A549 (cell line): ENCODE measurements around the gene TAF4. TPM values are rescaled to one million over a fixed set of nuclear protein-coding genes. Genes with fewer than 3 reads are reported as not detected.

Experiments
- ATAC-seq, 2 experiments: fragments of 200-7000 bp in 1 of 2; fragments of >200 bp in 1 of 2; cut with Nextera tagmentation in 1 of 2; cut with Tn5 transposase in 1 of 2; 3 replicates each; pipeline versions ENCODE4 v1.8.0 to v1.9.1; 2018 to 2020; ENCODE audit warnings: mild to moderate bottlenecking in 1 of 2, moderate library complexity in 1 of 2
- CTCF ChIA-PET: fragments of 300-600 bp; sonication (Branson Sonifier 250); formaldehyde crosslinking; extraction: SDS; loops from one replicate; lab custom pipeline; 2021; ENCODE audit warnings: antibody characterized with exemption, inconsistent platforms; lab: Yijun Ruan, JAX
- POLR2A ChIA-PET: fragments of 350-600 bp; formaldehyde crosslinking; extraction: SDS; loops from one replicate; lab custom pipeline; 2021; ENCODE audit warnings: antibody characterized with exemption, inconsistent platforms; lab: Yijun Ruan, JAX
- DNase-seq, 2 experiments: peaks; one replicate each; pipeline versions ENCODE4 v3.0.0 to v3.0.0-alpha.2; 2011 to 2016; ENCODE audit warnings: low read depth in 1 of 2, low spot score in 1 of 2
- FAIRE-seq: peaks from 2 replicates; lab custom pipeline; 2011; peaks lifted over from hg19 to GRCh38; lab: Jason Lieb, UNC
- H3K27ac ChIP-seq, 2 experiments: fragments of >200 bp; sonication (Bioruptor Twin); formaldehyde crosslinking; 3 replicates each; pipeline ENCODE4 v1.5.1; 2016 to 2017
- H3K4me1 ChIP-seq: fragments of >200 bp; sonication (Bioruptor Twin); formaldehyde crosslinking; 3 replicates; pipeline ENCODE4 v1.6.1; 2016
- H3K4me2 ChIP-seq: fragments of >200 bp; sonication (Bioruptor Twin); formaldehyde crosslinking; 3 replicates; pipeline ENCODE4 v1.6.1; 2016
- H3K4me3 ChIP-seq: fragments of >200 bp; sonication (Bioruptor Twin); formaldehyde crosslinking; 3 replicates; pipeline ENCODE4 v1.5.1; 2016
- H3K9me3 ChIP-seq: fragments of >200 bp; sonication (Bioruptor Twin); formaldehyde crosslinking; 3 replicates; pipeline ENCODE4 v1.6.1; 2016
- CBX2 ChIP-seq: fragments of 200-600 bp; sonication (generic); IDR thresholded peaks from 2 replicates; pipeline ENCODE4 v1.6.1; 2016; ENCODE audit warnings: low read depth, mild to moderate bottlenecking, borderline replicate concordance
- CBX8 ChIP-seq: fragments of 200-600 bp; sonication (generic); IDR thresholded peaks from 2 replicates; pipeline ENCODE4 v1.6.1; 2016
- CEBPB ChIP-seq, 2 experiments: fragments of >200 bp in 1 of 2; sonication (Bioruptor Twin) in 1 of 2; formaldehyde crosslinking in 1 of 2; IDR thresholded peaks; 2 replicates each; pipeline ENCODE4 v1.6.1; 2012 to 2016
- CHD2 ChIP-seq: fragments of 150-350 bp; IDR thresholded peaks from 2 replicates; pipeline ENCODE4 v1.6.1; 2014; ENCODE audit warnings: low read length; ENCODE audit not compliant: partially characterized antibody
- CHD4 ChIP-seq: fragments of 200-600 bp; sonication (generic); IDR thresholded peaks from 2 replicates; pipeline ENCODE4 v1.6.1; 2016; ENCODE audit warnings: antibody characterized with exemption, mild to moderate bottlenecking, borderline replicate concordance
- ESRRA ChIP-seq: fragments of 150-350 bp; IDR thresholded peaks from 2 replicates; pipeline ENCODE4 v1.6.1; 2014; ENCODE audit warnings: mild to moderate bottlenecking, low read length, borderline replicate concordance
- FOSL2 ChIP-seq, 2 experiments: fragments of 450-650 bp in 1 of 2; fragments of >200 bp in 1 of 2; sonication (Bioruptor Twin) in 1 of 2; formaldehyde crosslinking; IDR thresholded peaks; 2 replicates each; pipeline versions ENCODE4 v1.5.0 to v1.6.1; 2016 to 2020; ENCODE audit warnings: mild to moderate bottlenecking in 1 of 2, moderate library complexity in 1 of 2
- HES2 ChIP-seq: fragments of >200 bp; sonication (Bioruptor Twin); formaldehyde crosslinking; IDR thresholded peaks from 2 replicates; pipeline ENCODE4 v1.6.1; 2016
- HEYL ChIP-seq: fragments of 250-450 bp; sonication (Bioruptor Pico); IDR thresholded peaks from 2 replicates; pipeline ENCODE4 v1.8.0; 2021; ENCODE audit warnings: mild to moderate bottlenecking, moderate library complexity
- HOXB5 ChIP-seq: fragments of 250-450 bp; sonication (Bioruptor Pico); IDR thresholded peaks from 2 replicates; pipeline ENCODE4 v1.5.0; 2020; ENCODE audit warnings: mild to moderate bottlenecking, moderate library complexity
- KDM1A ChIP-seq: fragments of 200-600 bp; sonication (generic); IDR thresholded peaks from 2 replicates; pipeline ENCODE4 v1.6.1; 2016; ENCODE audit warnings: low read depth, mild to moderate bottlenecking
- KDM5A ChIP-seq: fragments of 200-600 bp; sonication (generic); IDR thresholded peaks from 2 replicates; pipeline ENCODE4 v1.6.1; 2016; ENCODE audit warnings: antibody characterized with exemption, mild to moderate bottlenecking
- MAZ ChIP-seq: fragments of 150-350 bp; IDR thresholded peaks from 2 replicates; pipeline ENCODE4 v1.6.1; 2014; ENCODE audit warnings: antibody characterized with exemption, low read depth, low read length, borderline replicate concordance
- POLR2AphosphoS2 ChIP-seq: conservative IDR thresholded peaks from 2 replicates; pipeline ENCODE4 v1.6.1; 2012; ENCODE audit warnings: low read length, improper control_type of control experiment, inconsistent platforms
- RAD21 ChIP-seq, 2 experiments: fragments of >200 bp in 1 of 2; sonication (Bioruptor Twin) in 1 of 2; formaldehyde crosslinking in 1 of 2; IDR thresholded peaks in 1 of 2; conservative IDR thresholded peaks in 1 of 2; 2 replicates in 1 of 2; 3 replicates in 1 of 2; pipeline ENCODE4 v1.6.1; 2012 to 2018; ENCODE audit warnings: inconsistent platforms in 1 of 2
- RARB ChIP-seq: fragments of 250-450 bp; sonication (Bioruptor Pico); IDR thresholded peaks from 2 replicates; pipeline ENCODE4 v1.8.0; 2021; ENCODE audit warnings: mild to moderate bottlenecking, moderate library complexity
- RFX5 ChIP-seq: fragments of 450-650 bp; IDR thresholded peaks from 2 replicates; pipeline ENCODE4 v1.7.1; 2014; ENCODE audit warnings: antibody characterized with exemption, mild to moderate bottlenecking, moderate library complexity
- ZFP36 ChIP-seq: fragments of 450-650 bp; IDR thresholded peaks from 2 replicates; pipeline ENCODE4 v1.6.1; 2014; ENCODE audit warnings: borderline replicate concordance; ENCODE audit not compliant: partially characterized antibody
- WGBS: methylation state at CpG from one replicate; pipeline ENCODE4 v1.1.6; 2017; ENCODE audit errors: missing lambda C conversion rate; 5-methylcytosine and 5-hydroxymethylcytosine counted together
- polyA plus RNA-seq, 4 experiments: library from polyadenylated mRNA; depleted of rRNA in 3 of 4; stranded (reverse); fragments of >200 nt; fragmentation: RNase III in 1 of 4; extraction: RNeasy Plus Mini Kit Qiagen cat#74134 plus additional on column Dnase treatment in 1 of 4; gene quantifications; 2 replicates in 3 of 4; 3 replicates in 1 of 4; pipeline ENCODE4 v1.2.3, GENCODE V29; 2011 to 2017
- TF ChIP-seq, protein P1 (sequence below): IDR thresholded peaks from 2 replicates; pipeline ENCODE4 v1.6.1; 2012
- TF ChIP-seq, protein P2 (sequence below): fragments of 200-600 bp; sonication (generic); IDR thresholded peaks from 2 replicates; pipeline ENCODE4 v1.6.1; 2016; ENCODE audit warnings: antibody characterized with exemption, mild to moderate bottlenecking, moderate library complexity
- TF ChIP-seq, protein P3 (sequence below): fragments of 150-350 bp; IDR thresholded peaks from 2 replicates; pipeline ENCODE4 v1.6.1; 2014; ENCODE audit warnings: low read depth, mild to moderate bottlenecking, low read length

Gene TAF4
- polyA plus RNA-seq, 2 of the 4 experiments (the other 2 are of a cell fraction): 6.1 to 11.0 TPM

DNA sequence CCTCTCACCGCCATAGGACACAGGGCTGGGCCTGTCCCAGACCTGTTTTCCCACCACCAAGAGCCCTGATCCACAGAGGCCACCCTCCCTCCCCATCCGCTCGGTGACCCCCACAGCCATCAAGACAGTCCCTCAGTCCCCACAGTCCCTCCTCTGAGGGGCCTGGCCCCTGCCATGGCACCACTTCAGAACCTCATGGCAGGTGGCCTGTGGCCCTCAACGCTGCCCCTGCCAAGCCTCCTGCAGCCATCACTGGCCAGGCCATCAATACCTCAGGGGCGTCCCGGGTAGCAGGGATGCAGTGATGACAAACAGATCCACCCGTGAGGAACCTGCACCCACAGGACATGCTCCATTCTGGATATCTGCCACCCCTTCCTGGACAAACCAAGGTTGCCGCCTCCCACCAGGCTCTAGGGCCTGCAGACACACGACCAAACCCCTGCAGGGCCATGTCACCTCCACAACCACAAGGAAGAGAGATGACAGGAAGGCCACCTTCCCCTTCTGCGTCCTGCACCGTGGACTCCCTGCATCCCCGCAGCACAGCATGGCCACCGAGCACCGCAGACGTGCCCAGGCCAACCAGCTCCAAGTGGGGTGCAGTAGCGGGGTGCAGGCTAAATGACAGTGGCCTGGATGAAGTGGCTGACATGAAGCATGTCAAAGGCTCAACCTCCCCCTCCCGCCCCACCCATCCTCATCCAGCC lies 14.0 kb downstream of the TAF4 start:
- ChIA-PET POLR2A (no interaction called here), CTCF (interaction anchor here (1.5 kb wide), 1 partner anchor 8 kb away, joined by 3 read pairs; no protein-coding TSS in a partner anchor)
- H3K4me2 ChIP-seq: no peak overlapping the region
- H3K9me3 ChIP-seq: no peaks in the 10 kb centered on the region
- ATAC-seq (no peak), DNase-seq (no peak), FAIRE-seq (no peak)
- H3K27ac ChIP-seq: no peak overlapping the region
- WGBS: 93% methylated on average over 13 of the region's 17 CpGs
- H3K4me1 ChIP-seq: no peaks in the 10 kb centered on the region
- no peak overlapping the region for H3K4me3 ChIP-seq
- TF ChIP-seq KDM5A (no peak), CBX2 (no peak), HOXB5 (no peak), RAD21 (conservative IDR thresholded peaks at IDR 0.05 in 1 of 2, IDR thresholded peaks at IDR 0.05 in 1 of 2) (no peak), RFX5 (no peak), MAZ (no peak), HEYL (no peak), CHD2 (no peak), FOSL2 (IDR thresholded peaks at IDR 0.05) (no peak), FOSL2 (CRISPR knock-in tag; IDR thresholded peaks at IDR 0.05) (no peak), POLR2AphosphoS2 (no peak), HES2 (no peak), CBX8 (no peak), CHD4 (no peak), KDM1A (no peak)
- TF ChIP-seq, protein P1, sequence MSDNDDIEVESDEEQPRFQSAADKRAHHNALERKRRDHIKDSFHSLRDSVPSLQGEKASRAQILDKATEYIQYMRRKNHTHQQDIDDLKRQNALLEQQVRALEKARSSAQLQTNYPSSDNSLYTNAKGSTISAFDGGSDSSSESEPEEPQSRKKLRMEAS: no peak
- TF ChIP-seq, protein P2, sequence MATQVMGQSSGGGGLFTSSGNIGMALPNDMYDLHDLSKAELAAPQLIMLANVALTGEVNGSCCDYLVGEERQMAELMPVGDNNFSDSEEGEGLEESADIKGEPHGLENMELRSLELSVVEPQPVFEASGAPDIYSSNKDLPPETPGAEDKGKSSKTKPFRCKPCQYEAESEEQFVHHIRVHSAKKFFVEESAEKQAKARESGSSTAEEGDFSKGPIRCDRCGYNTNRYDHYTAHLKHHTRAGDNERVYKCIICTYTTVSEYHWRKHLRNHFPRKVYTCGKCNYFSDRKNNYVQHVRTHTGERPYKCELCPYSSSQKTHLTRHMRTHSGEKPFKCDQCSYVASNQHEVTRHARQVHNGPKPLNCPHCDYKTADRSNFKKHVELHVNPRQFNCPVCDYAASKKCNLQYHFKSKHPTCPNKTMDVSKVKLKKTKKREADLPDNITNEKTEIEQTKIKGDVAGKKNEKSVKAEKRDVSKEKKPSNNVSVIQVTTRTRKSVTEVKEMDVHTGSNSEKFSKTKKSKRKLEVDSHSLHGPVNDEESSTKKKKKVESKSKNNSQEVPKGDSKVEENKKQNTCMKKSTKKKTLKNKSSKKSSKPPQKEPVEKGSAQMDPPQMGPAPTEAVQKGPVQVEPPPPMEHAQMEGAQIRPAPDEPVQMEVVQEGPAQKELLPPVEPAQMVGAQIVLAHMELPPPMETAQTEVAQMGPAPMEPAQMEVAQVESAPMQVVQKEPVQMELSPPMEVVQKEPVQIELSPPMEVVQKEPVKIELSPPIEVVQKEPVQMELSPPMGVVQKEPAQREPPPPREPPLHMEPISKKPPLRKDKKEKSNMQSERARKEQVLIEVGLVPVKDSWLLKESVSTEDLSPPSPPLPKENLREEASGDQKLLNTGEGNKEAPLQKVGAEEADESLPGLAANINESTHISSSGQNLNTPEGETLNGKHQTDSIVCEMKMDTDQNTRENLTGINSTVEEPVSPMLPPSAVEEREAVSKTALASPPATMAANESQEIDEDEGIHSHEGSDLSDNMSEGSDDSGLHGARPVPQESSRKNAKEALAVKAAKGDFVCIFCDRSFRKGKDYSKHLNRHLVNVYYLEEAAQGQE: no peak
- TF ChIP-seq, all 56 proteins: peak for 0

DNA sequence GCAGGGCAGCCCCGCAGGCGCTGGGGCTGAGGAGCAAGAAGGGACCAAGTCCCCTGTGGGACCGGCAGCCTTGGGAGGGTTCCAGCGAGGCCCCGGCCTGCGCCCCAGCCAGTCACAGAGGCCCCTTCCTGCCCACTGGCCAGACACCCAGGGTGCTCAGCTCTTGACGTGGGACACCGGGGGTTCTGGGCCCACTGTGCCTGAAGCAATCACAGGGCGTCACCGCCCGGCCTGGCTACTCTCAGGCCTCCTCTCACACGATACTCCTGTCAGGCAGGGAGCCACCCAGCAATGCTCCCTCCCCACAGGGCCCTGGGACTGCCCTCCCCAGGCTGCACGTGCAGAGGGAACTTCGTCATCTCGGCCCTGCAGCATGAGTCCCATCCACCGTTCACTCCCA lies 14.5 kb downstream of the TAF4 start:
- FAIRE-seq: no peak

More for the DNA sequence above, 14.5 kb downstream of the TAF4 start:
- DNase-seq: no peak
- no peak overlapping the region for H3K4me3 ChIP-seq
- 92% methylated on average over 7 of the region's 16 CpGs for WGBS
- TF ChIP-seq, protein P3, sequence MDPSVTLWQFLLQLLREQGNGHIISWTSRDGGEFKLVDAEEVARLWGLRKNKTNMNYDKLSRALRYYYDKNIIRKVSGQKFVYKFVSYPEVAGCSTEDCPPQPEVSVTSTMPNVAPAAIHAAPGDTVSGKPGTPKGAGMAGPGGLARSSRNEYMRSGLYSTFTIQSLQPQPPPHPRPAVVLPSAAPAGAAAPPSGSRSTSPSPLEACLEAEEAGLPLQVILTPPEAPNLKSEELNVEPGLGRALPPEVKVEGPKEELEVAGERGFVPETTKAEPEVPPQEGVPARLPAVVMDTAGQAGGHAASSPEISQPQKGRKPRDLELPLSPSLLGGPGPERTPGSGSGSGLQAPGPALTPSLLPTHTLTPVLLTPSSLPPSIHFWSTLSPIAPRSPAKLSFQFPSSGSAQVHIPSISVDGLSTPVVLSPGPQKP: no peak
- TF ChIP-seq RAD21 (conservative IDR thresholded peaks at IDR 0.05 in 1 of 2, IDR thresholded peaks at IDR 0.05 in 1 of 2) (no peak), CEBPB (IDR thresholded peaks at IDR 0.05) (no peak), RARB (CRISPR knock-in tag) (no peak), ESRRA (no peak), ZFP36 (no peak)
- no peak; a peak in 1 of 6 replicates for ATAC-seq
- no peak overlapping the region for H3K4me2 ChIP-seq
- H3K27ac ChIP-seq: no peak overlapping the region
- no peaks in the 10 kb centered on the region for H3K9me3 ChIP-seq
- no peaks in the 10 kb centered on the region for H3K4me1 ChIP-seq
- ChIA-PET POLR2A (no interaction called here), CTCF (interaction anchor here (1.5 kb wide), 1 partner anchor 9 kb away, joined by 3 read pairs; no protein-coding TSS in a partner anchor)
